GM15510 (cell line): ENCODE data around the gene LFNG.

ENCODE experiments used
- POLR2A ChIP-seq: IDR thresholded peaks from 3 replicates; pipeline ENCODE4 v1.6.1; 2011; ENCODE audit warnings: borderline replicate concordance; ENCODE audit not compliant: insufficient read length; ENCODE audit errors: extremely low read depth

The LFNG gene

DNA sequence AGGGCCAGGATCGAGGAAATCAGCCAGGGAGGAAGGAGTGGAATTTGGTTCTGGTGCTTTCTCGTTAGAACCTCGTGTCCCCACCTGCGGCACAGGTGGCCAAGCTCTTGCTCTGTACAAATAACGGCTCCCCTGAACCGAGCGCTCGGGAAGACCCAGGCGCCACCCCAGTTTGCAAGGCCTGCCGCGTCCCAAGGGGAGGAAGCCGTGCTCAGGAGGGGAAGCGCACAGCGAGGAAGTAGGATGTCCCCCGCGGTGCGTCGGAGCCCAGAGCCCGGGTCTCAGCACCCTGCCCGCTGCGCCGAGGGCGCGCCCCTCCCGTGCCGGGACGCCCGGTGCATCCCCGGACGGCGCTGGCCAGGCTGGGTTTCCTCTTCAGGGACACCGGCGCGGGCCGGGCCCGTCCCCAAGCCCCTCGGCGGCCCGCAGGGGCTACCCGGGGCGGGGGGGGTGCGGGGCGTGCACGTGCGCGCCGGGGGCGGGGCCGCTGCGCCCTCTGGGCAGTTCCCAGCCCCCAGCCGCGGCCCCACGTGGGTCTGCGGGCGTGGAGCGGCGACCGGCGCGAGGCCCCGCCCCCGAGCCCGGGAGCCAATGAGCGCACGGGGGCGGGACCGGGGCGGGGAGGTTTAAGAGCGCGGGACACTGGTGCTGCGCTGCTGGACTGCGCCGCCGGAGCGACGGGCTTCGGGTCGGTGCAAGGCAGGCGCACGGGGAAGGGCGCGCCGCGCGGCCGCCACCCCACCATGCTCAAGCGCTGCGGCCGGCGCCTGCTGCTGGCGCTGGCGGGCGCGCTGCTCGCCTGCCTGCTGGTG, at the start of gene LFNG:
Gene LFNG, plus strand, starts transcription at position 656 of the 812 bp plus-strand sequence. Its CDS starts 88 bp downstream, at position 744.
- peak; percentile 73 for TF ChIP-seq POLR2A

DNA sequence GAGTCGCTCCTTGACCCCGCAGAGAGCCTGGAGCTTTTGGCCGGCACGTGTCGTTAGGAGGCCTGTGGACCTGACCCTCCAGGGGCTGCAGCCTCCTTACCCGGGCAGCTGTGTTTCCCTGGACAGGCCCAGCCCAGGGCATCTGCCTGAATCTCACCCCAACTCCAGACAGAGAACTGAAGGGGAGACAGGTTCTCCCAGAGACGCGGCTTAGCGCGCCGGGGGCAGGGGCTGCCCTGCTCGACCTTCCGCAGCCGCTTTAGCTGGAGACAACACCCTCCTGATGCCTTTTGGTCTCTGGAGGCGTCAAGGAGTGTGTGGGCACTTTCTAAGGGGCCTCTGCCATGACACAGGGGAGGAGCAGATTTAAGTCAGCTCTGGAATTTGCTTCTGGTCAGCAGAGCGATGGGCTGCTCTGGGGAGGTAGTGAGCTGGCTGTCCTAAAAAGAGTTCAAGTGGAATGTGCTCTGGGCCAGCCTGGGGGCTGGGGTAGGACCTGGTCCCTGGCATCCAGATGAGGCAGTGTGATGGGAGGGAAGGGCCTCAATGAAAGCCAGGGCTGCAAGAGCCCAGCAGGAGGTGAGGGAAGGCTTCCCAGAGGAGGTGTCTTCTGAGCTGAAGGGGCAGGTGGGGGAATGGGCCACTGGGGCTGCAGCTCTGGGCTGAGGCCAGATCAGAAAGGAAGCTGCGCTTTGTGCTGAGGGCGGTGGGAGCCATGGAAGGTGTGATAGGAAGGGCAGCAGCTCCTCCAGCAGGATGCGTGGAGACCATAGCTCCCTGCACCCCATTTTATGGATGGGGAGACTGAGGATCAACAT, 49.2 kb upstream of the LFNG start:
- TF ChIP-seq POLR2A = no peak

GRCh38 chr7:2471022-2471329, 48.6 kb upstream of the LFNG start:
- no peak for TF ChIP-seq POLR2A

- TF ChIP-seq POLR2A = no peak
Measured at GRCh38 chr7:2471396-2471795, 48.2 kb upstream of the LFNG start.

- TF ChIP-seq POLR2A = no peak
Measured at GRCh38 chr7:2472739-2473138, 46.8 kb upstream of the LFNG start.

DNA sequence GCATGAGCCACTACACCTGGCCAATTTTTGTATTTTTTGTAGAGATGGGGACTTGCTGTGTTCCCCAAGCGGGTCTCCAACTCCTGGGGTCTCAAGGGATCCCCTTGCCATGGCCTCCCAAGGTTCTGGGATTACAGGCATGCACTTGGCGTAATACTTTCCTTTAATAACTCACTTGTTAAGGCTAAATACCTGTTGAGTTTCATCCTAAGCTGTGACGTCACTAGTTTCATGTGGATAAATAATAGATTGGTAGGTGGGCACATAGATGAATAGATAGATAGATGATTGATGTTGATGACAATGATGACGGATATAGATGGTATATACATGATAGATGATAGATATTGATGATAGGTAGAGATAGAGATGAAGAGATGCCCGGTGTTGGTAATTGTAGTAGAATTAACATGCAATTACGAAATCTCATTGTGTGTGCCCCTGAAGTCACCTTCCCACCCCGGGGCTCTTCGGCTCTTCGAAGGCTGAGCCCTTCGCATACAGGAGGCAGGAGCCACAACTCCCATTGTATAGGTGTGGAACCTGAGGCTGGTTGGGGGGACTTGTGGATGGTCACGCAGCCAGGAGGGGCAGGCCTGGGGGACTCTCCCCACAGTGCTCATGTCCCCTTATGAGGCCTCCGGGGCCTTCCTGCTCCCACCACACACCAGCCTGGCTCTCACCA, 45.9 kb upstream of the LFNG start:
- no peak for TF ChIP-seq POLR2A

GRCh38 chr7:2474224-2474623, 45.4 kb upstream of the LFNG start:
- TF ChIP-seq POLR2A = no peak

DNA sequence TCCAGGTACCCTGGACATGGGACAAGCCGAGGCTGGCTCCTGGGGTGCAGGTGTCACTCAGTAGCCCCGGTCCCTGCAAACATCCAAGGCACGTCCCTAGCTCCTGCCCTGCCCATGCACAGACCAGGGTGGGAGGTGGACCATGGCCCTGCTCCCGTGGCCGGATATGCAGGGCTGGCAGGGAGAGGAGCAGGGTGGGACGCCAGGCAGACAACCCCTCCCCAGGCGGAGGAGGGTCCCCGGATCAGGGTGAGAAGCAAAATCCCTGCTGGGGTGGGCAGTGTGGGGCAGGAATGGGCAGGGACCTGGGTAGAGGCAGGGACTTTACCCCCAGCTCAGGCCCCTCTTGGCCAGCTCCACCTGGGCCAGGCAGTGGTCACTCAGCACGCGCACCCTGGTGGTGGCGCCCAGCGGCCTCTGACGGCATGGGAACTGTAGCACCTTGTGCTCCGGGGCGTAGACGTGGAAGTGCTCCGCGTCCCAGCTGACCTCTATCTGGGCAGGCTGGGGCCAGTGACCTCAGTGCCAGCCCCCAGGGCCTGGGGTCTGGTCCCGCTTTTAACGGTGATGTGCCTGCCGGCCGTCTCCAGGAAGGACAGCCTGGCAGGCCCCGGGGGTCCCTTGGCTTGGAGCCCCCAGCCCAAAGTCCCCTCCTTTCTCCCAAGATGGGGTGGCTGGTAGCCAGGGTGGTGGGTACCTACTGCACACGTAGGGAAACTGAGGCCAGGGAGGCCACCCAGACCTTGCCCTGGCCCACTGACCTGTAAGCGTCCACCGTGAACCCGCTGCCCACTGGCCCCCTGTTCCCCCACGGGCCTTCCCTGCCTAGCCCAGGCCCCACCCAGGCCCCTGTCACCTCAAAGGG, 44.5 kb upstream of the LFNG start:
- no peak for TF ChIP-seq POLR2A

DNA sequence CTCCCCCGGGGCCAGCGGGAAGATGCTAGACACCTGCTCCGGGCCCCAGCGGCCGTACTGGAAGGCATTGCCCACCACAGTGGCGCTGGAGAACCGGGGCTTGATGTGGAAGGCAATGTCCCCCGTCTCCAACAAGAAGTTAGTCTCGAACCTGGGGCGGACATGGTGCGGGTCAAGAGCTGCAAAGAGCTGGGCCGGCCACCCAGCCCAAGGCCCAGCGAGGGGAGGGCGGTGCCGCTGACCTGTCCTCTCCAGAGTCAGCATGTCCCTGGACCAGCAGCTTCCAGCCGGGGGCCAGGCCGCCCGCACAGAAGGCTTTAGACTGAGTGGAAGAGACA, 43.9 kb upstream of the LFNG start:
- TF ChIP-seq POLR2A = no peak

DNA sequence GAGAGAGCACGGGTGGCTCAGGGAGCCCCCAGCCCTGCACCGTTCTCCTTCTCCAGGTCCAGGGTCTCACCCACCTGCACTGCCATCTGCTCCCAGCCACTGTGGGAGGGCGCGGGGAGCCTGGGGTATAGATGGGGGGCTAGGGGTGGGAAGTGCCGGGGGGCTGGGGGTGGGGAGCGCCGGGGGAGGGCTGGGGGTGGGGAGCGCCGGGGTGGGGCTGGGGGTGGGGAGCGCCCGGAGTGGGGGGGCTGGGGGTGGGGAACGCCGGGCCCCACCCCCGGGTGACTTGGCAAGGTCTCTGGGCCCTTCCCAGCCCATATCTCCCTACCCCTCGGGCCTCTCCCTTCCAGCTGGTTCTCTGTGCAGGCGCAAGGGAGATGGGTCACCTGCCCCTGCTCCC, 43.3 kb upstream of the LFNG start, which contains the start of gene GRIFIN:
Gene GRIFIN, minus strand, starts transcription at position 101 of the 400 bp plus-strand sequence. Its CDS starts 15 bp downstream, at position 86.
- no peak for TF ChIP-seq POLR2A

DNA sequence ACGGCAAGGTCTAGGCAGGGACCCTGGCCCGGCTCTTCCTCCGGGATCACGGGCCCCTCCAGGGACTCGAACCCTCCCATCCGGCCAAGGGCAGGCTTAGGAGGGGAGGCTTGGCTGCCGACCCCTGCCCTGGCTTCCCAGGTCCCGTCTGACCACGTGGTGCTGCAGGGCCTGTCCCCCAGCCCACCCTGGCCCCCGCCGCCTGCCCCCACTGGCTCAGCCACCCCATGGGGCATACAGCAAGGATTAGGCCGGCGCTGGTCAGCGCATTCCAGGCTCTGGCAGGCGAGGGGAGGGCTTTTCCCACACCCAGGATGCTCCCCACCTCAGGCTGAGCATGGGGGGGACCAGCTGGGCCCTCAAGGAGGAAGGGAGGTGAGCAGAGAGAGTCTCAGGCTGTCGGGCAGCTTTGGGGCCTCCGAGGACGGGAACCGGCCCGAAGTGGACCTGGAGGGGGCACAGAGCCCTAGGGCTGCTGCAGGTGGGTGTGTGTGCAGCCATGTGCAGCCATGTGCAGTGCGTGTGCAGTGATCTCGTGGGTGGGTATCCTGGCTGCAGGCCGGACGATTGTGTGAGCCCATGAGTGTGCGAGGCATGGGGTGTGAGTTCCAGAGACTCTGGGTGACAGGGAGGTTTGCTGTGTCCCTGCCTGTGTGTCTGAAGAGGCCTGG, 42.7 kb upstream of the LFNG start:
- TF ChIP-seq POLR2A = no peak

- TF ChIP-seq POLR2A = no peak
Measured at GRCh38 chr7:2477447-2478398, 41.9 kb upstream of the LFNG start.

DNA sequence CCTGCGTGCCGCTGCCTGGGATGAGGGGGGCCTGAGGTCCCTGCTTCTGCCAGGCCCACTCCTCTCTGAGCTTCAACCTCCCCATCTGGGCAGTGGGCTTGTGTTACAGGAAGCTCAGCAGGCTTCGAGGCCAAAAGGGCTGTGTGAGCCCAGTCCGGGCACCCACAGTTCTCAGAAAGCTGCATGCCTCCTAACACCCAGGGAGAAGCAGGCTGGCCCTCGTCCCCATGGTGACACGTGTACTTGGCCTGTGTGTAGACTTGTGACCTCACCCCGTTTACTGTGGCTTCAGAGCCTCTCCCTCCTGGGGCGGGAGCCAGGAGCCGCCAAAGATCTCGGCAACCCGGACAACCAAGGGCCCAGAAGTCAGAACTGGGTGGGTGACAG, 41.2 kb upstream of the LFNG start:
- TF ChIP-seq POLR2A = no peak
